ENCODE data around the gene MAG.

The MAG gene

GRCh38 chr19:35342430-35342829, 50.5 kb downstream of the MAG start:
- no peak overlapping the region for H3K4me3 ChIP-seq (replicated peaks; ENCODE audit: low read depth, low read length)
- no peak for TF ChIP-seq CTCF (IDR thresholded peaks at IDR 0.05; ENCODE audit: low read length, missing control alignments)
- DNase-seq (ENCODE audit: low read depth): no peak

GRCh38 chr19:35344511-35345031, 52.6 kb downstream of the MAG start:
- DNase-seq (ENCODE audit: low read depth): no peak
- no peak overlapping the region for H3K4me3 ChIP-seq (replicated peaks; ENCODE audit: low read depth, low read length)
- TF ChIP-seq CTCF (IDR thresholded peaks at IDR 0.05; ENCODE audit: low read length, missing control alignments): no peak

- no peak for DNase-seq (ENCODE audit: low read depth)
- no peak for TF ChIP-seq CTCF (IDR thresholded peaks at IDR 0.05; ENCODE audit: low read length, missing control alignments)
- no peak overlapping the region for H3K4me3 ChIP-seq (replicated peaks; ENCODE audit: low read depth, low read length)
Measured at GRCh38 chr19:35345671-35346111, 53.7 kb downstream of the MAG start.

GRCh38 chr19:35346193-35347052, 54.5 kb downstream of the MAG start:
- DNase-seq (ENCODE audit: low read depth): no peak
- TF ChIP-seq CTCF (IDR thresholded peaks at IDR 0.05; ENCODE audit: low read length, missing control alignments): no peak
- no peak overlapping the region for H3K4me3 ChIP-seq (replicated peaks; ENCODE audit: low read depth, low read length)

- DNase-seq (ENCODE audit: low read depth): no peak
- no peak within 1 kb of the TSS for H3K4me3 ChIP-seq (replicated peaks; ENCODE audit: low read depth, low read length)
- no peak for TF ChIP-seq CTCF (IDR thresholded peaks at IDR 0.05; ENCODE audit: low read length, missing control alignments)
Measured at GRCh38 chr19:35347171-35347929, 55.4 kb downstream of the MAG start, which contains the start of gene FFAR1. Gene FFAR1 (plus strand): TSS chr19:35347902. CDS start chr19:35351552, 3,650 bp downstream.

- H3K4me3 ChIP-seq (replicated peaks; ENCODE audit: low read depth, low read length): no peak overlapping the region
- DNase-seq (ENCODE audit: low read depth): no peak
- no peak for TF ChIP-seq CTCF (IDR thresholded peaks at IDR 0.05; ENCODE audit: low read length, missing control alignments)
Measured at GRCh38 chr19:35347930-35348298, 56.0 kb downstream of the MAG start.

All from fibroblast of pulmonary artery (primary cell).